DOHH2 (cell line): ENCODE data around the gene KIAA1958.

ENCODE experiments used
- H3F3A ChIP-seq: fragments of 200-600 bp; sonication (generic), shearing (Covaris generic); 2 replicates; pipeline ENCODE4 v1.6.0; 2016; ENCODE audit warnings: antibody characterized with exemption, mild to moderate bottlenecking; ENCODE audit not compliant: control insufficient read depth, insufficient read depth
- H3K27ac ChIP-seq: fragments of 200-600 bp; sonication (generic); 2 replicates; pipeline ENCODE4 v1.5.1; 2014; ENCODE audit warnings: low read depth, mild to moderate bottlenecking, low read length, moderate library complexity
- H3K27me3 ChIP-seq: fragments of 200-600 bp; sonication (generic); 2 replicates; pipeline ENCODE4 v1.6.1; 2014; ENCODE audit warnings: mild to moderate bottlenecking, low read length, mixed read lengths; ENCODE audit not compliant: control insufficient read depth
- H3K36me3 ChIP-seq: fragments of 200-600 bp; sonication (generic); 2 replicates; pipeline ENCODE4 v1.6.1; 2014; ENCODE audit warnings: mild to moderate bottlenecking, low read length, moderate library complexity, mixed read lengths; ENCODE audit not compliant: control insufficient read depth
- H3K4me1 ChIP-seq: fragments of 200-600 bp; sonication (generic); 2 replicates; pipeline ENCODE4 v1.6.1; 2014; ENCODE audit warnings: mild to moderate bottlenecking, low read length, mixed read lengths; ENCODE audit not compliant: control insufficient read depth
- H3K4me2 ChIP-seq: fragments of 200-600 bp; sonication (generic); 2 replicates; pipeline ENCODE4 v1.6.0; 2014; ENCODE audit warnings: mild to moderate bottlenecking, low read length, moderate library complexity
- H3K4me3 ChIP-seq: fragments of 200-600 bp; sonication (generic); 2 replicates; pipeline ENCODE4 v1.5.1; 2014; ENCODE audit warnings: mild to moderate bottlenecking, low read length, mixed read lengths
- H3K79me2 ChIP-seq: fragments of 200-600 bp; sonication (generic); 2 replicates; pipeline ENCODE4 v1.6.1; 2014; ENCODE audit warnings: mild to moderate bottlenecking, low read length, mixed read lengths; ENCODE audit not compliant: control insufficient read depth
- H3K9me2 ChIP-seq: fragments of 200-600 bp; sonication (generic); replicated peaks from 2 replicates; pipeline ENCODE4 v1.6.1; 2014; ENCODE audit warnings: mild to moderate bottlenecking, low read length, mixed read lengths; ENCODE audit not compliant: control insufficient read depth
- H3K9me3 ChIP-seq: fragments of 200-600 bp; sonication (generic); 2 replicates; pipeline ENCODE4 v1.6.1; 2014; ENCODE audit warnings: antibody characterized with exemption, low read length, mixed read lengths; ENCODE audit not compliant: control insufficient read depth, insufficient read depth
- H4K20me1 ChIP-seq: fragments of 200-600 bp; sonication (generic); 2 replicates; pipeline ENCODE4 v1.6.0; 2014; ENCODE audit warnings: low read depth, mild to moderate bottlenecking, antibody characterized with exemption, low read length, moderate library complexity; ENCODE audit not compliant: control insufficient read depth, insufficient read depth
- EZH2phosphoT487 ChIP-seq: fragments of 200-600 bp; sonication (generic); IDR thresholded peaks from 2 replicates; pipeline ENCODE4 v1.6.1; 2017; ENCODE audit warnings: borderline replicate concordance, mild to moderate bottlenecking, antibody characterized with exemption, low read length, moderate library complexity, mixed read lengths
- TF ChIP-seq, protein P1 (sequence below): fragments of 200-600 bp; sonication (generic); IDR thresholded peaks from one replicate; pipeline ENCODE4 v1.5.1; 2014; ENCODE audit warnings: antibody characterized with exemption, mild to moderate bottlenecking, low read depth, low read length; ENCODE audit not compliant: poor library complexity, severe bottlenecking

The KIAA1958 gene

DNA sequence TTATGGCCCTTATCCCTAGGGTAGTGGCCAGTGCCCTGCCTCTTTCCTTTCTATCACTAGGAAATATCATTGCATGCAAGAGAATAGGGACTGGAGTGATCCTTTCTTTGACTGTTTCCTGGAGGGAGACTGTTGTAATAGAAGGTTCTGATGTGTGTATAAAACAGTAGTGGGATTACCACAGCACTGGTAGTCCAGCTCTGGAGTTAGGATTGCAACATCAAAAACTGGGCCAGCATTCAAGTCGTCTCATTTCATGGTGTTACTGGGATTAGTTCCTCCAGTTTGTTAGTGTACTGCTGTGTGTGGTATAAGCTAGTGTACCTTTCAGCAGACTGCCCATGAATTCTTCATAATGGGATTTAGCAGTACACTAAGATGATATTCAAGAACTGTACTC is 45.8 kb downstream of the KIAA1958 start:
- no peaks in the 10 kb centered on the region for H3K4me1 ChIP-seq
- H3K9me3 ChIP-seq = no peaks in the 10 kb centered on the region
- no peak overlapping the region for H3K27ac ChIP-seq
- H3K36me3 ChIP-seq = no peaks in the 10 kb centered on the region
- H3K79me2 ChIP-seq = peaks cover 54% of the 10 kb centered on the region
- no peaks in the 10 kb centered on the region for H3K27me3 ChIP-seq
- no peaks in the 10 kb centered on the region for H3F3A ChIP-seq
- no peaks in the 10 kb centered on the region for H3K9me2 ChIP-seq
- H3K4me2 ChIP-seq = no peak overlapping the region
- no peak for TF ChIP-seq EZH2phosphoT487
- TF ChIP-seq, protein P1, sequence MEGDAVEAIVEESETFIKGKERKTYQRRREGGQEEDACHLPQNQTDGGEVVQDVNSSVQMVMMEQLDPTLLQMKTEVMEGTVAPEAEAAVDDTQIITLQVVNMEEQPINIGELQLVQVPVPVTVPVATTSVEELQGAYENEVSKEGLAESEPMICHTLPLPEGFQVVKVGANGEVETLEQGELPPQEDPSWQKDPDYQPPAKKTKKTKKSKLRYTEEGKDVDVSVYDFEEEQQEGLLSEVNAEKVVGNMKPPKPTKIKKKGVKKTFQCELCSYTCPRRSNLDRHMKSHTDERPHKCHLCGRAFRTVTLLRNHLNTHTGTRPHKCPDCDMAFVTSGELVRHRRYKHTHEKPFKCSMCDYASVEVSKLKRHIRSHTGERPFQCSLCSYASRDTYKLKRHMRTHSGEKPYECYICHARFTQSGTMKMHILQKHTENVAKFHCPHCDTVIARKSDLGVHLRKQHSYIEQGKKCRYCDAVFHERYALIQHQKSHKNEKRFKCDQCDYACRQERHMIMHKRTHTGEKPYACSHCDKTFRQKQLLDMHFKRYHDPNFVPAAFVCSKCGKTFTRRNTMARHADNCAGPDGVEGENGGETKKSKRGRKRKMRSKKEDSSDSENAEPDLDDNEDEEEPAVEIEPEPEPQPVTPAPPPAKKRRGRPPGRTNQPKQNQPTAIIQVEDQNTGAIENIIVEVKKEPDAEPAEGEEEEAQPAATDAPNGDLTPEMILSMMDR = no peak
- no peak overlapping the region for H3K4me3 ChIP-seq
- H4K20me1 ChIP-seq = no peaks in the 10 kb centered on the region

- H3K9me3 ChIP-seq = no peaks in the 10 kb centered on the region
- no peak for TF ChIP-seq EZH2phosphoT487
- TF ChIP-seq, protein P1 = no peak
- H3K79me2 ChIP-seq = peaks cover 44% of the 10 kb centered on the region
- no peaks in the 10 kb centered on the region for H4K20me1 ChIP-seq
- no peaks in the 10 kb centered on the region; the same call in 1 of the 2 replicates for H3K4me1 ChIP-seq
- H3K27me3 ChIP-seq = no peaks in the 10 kb centered on the region
- no peak overlapping the region for H3K4me3 ChIP-seq
- H3F3A ChIP-seq = no peaks in the 10 kb centered on the region
- no peaks in the 10 kb centered on the region for H3K36me3 ChIP-seq
- no peak overlapping the region for H3K4me2 ChIP-seq
- no peak overlapping the region for H3K27ac ChIP-seq
- H3K9me2 ChIP-seq = no peaks in the 10 kb centered on the region
These were observed 47.0 kb downstream of the KIAA1958 start for GRCh38 chr9:112533660-112534059.

DNA sequence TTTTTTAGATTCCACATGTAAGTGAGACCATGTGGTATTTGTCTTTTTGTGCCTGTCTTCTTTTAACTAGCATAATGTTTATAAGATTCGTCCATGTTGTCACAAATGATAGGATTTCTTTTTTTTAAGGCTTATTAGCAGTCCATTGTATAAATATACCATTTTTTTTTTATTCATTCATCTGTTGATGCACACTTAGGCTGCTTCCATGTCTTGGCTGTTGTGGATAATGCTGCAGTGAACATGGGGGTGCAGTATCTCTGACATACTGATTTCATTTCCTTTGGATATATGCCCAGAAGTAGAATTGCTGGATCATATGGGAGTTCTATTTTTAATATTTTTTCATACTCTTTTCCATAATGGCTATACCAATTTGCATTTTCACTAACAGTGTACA is 48.7 kb downstream of the KIAA1958 start:
- H3K4me2 ChIP-seq = no peak overlapping the region
- peaks cover 49% of the 10 kb centered on the region for H3K79me2 ChIP-seq
- H3K27ac ChIP-seq = no peak overlapping the region
- no peaks in the 10 kb centered on the region for H3K27me3 ChIP-seq
- H3K9me3 ChIP-seq = peaks cover 3% of the 10 kb centered on the region; the same call in 1 of the 2 replicates
- TF ChIP-seq EZH2phosphoT487 = no peak
- TF ChIP-seq, protein P1 = no peak
- no peak overlapping the region for H3K4me3 ChIP-seq
- no peaks in the 10 kb centered on the region; the same call in 1 of the 2 replicates for H3K4me1 ChIP-seq
- peaks cover 4% of the 10 kb centered on the region; the same call in 1 of the 2 replicates for H3K36me3 ChIP-seq
- H4K20me1 ChIP-seq = no peaks in the 10 kb centered on the region
- no peaks in the 10 kb centered on the region for H3F3A ChIP-seq
- H3K9me2 ChIP-seq = no peaks in the 10 kb centered on the region
